HepG2 (cell line): ENCODE measurements around the gene GHR.

Experiments used
- DPF2 ChIP-seq: sonication (generic); formaldehyde crosslinking; IDR thresholded peaks from 2 replicates; pipeline ENCODE4 v1.4.0; 2020; ENCODE audit warnings: mild to moderate bottlenecking, low read depth, missing genetic modification reagents, borderline replicate concordance
- FOXP4 ChIP-seq: sonication (generic); formaldehyde crosslinking; IDR thresholded peaks from 2 replicates; pipeline ENCODE4 v1.4.0; 2020; ENCODE audit warnings: missing genetic modification reagents
- GABPA ChIP-seq, 2 experiments: IDR thresholded peaks; 2 replicates each; pipeline ENCODE4 v1.6.1; 2011 to 2016; ENCODE audit warnings: low read depth in 2 of 2, low read length in 1 of 2, missing biosample characterization in 1 of 2, missing genetic modification characterization in 1 of 2
- HOXA7 ChIP-seq: sonication (generic); formaldehyde crosslinking; IDR thresholded peaks from 2 replicates; pipeline ENCODE4 v1.8.1; 2022; ENCODE audit warnings: mild to moderate bottlenecking, missing genetic modification reagents, moderate library complexity
- RFXAP ChIP-seq: sonication (generic); formaldehyde crosslinking; IDR thresholded peaks from 2 replicates; pipeline ENCODE4 v1.4.0; 2020; ENCODE audit warnings: missing genetic modification reagents, borderline replicate concordance
- SP1 ChIP-seq, 2 experiments: fragments of 450-650 bp in 1 of 2; sonication (generic) in 1 of 2; formaldehyde crosslinking in 1 of 2; IDR thresholded peaks; 2 replicates each; pipeline versions ENCODE4 v1.4.0 to v1.6.1; 2016 to 2020; ENCODE audit warnings: missing genetic modification reagents in 1 of 2
- TGIF2 ChIP-seq: IDR thresholded peaks from 2 replicates; pipeline ENCODE4 v1.6.1; 2016; ENCODE audit warnings: control low read depth, missing compliant biosample characterization
- ZNF816 ChIP-seq: sonication (generic); formaldehyde crosslinking; IDR thresholded peaks from 2 replicates; pipeline ENCODE4 v1.8.0; 2022; ENCODE audit warnings: missing genetic modification reagents, mild to moderate bottlenecking, borderline replicate concordance
- ZSCAN29 ChIP-seq: sonication (generic); formaldehyde crosslinking; conservative IDR thresholded peaks from 2 replicates; pipeline ENCODE4 v1.4.0; 2020; ENCODE audit warnings: mild to moderate bottlenecking, missing genetic modification reagents
- TF ChIP-seq, protein P1 (sequence below): sonication (generic); formaldehyde crosslinking; IDR thresholded peaks from 2 replicates; pipeline ENCODE4 v1.4.0; 2020; ENCODE audit warnings: missing genetic modification reagents, mild to moderate bottlenecking, borderline replicate concordance
- TF ChIP-seq, protein P2 (sequence below): sonication (generic); formaldehyde crosslinking; IDR thresholded peaks from 2 replicates; pipeline ENCODE4 v1.4.0; 2020; ENCODE audit warnings: missing genetic modification reagents, mild to moderate bottlenecking, borderline replicate concordance
- TF ChIP-seq, protein P3 (sequence below): sonication (generic); formaldehyde crosslinking; IDR thresholded peaks from 2 replicates; pipeline ENCODE4 v1.5.0; 2020; ENCODE audit warnings: mild to moderate bottlenecking, missing genetic modification reagents, moderate library complexity
- TF ChIP-seq, protein P4 (sequence below): sonication (generic); formaldehyde crosslinking; IDR thresholded peaks from 2 replicates; pipeline ENCODE4 v1.8.1; 2023; ENCODE audit warnings: missing genetic modification reagents, inconsistent platforms, borderline replicate concordance

- TF ChIP-seq ZSCAN29 (CRISPR knock-in tag) = no peak
- no peak for TF ChIP-seq DPF2 (CRISPR knock-in tag)
- no peak for TF ChIP-seq GABPA (IDR thresholded peaks at IDR 0.05; ENCODE audit: low read depth, low read length)
- TF ChIP-seq GABPA (CRISPR knock-in tag; IDR thresholded peaks at IDR 0.05; ENCODE audit: low read depth) = no peak
- TF ChIP-seq, protein P1, sequence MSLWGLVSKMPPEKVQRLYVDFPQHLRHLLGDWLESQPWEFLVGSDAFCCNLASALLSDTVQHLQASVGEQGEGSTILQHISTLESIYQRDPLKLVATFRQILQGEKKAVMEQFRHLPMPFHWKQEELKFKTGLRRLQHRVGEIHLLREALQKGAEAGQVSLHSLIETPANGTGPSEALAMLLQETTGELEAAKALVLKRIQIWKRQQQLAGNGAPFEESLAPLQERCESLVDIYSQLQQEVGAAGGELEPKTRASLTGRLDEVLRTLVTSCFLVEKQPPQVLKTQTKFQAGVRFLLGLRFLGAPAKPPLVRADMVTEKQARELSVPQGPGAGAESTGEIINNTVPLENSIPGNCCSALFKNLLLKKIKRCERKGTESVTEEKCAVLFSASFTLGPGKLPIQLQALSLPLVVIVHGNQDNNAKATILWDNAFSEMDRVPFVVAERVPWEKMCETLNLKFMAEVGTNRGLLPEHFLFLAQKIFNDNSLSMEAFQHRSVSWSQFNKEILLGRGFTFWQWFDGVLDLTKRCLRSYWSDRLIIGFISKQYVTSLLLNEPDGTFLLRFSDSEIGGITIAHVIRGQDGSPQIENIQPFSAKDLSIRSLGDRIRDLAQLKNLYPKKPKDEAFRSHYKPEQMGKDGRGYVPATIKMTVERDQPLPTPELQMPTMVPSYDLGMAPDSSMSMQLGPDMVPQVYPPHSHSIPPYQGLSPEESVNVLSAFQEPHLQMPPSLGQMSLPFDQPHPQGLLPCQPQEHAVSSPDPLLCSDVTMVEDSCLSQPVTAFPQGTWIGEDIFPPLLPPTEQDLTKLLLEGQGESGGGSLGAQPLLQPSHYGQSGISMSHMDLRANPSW = no peak
- TF ChIP-seq RFXAP (CRISPR knock-in tag) = no peak
- no peak for TF ChIP-seq ZNF816
- TF ChIP-seq, protein P2, sequence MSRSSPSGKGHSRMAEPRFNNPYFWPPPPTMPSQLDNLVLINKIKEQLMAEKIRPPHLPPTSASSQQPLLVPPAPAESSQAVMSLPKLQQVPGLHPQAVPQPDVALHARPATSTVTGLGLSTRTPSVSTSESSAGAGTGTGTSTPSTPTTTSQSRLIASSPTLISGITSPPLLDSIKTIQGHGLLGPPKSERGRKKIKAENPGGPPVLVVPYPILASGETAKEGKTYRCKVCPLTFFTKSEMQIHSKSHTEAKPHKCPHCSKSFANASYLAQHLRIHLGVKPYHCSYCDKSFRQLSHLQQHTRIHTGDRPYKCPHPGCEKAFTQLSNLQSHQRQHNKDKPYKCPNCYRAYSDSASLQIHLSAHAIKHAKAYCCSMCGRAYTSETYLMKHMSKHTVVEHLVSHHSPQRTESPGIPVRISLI (CRISPR knock-in tag) = no peak
- no peak for TF ChIP-seq TGIF2 (CRISPR knock-in tag)
- TF ChIP-seq, protein P3, sequence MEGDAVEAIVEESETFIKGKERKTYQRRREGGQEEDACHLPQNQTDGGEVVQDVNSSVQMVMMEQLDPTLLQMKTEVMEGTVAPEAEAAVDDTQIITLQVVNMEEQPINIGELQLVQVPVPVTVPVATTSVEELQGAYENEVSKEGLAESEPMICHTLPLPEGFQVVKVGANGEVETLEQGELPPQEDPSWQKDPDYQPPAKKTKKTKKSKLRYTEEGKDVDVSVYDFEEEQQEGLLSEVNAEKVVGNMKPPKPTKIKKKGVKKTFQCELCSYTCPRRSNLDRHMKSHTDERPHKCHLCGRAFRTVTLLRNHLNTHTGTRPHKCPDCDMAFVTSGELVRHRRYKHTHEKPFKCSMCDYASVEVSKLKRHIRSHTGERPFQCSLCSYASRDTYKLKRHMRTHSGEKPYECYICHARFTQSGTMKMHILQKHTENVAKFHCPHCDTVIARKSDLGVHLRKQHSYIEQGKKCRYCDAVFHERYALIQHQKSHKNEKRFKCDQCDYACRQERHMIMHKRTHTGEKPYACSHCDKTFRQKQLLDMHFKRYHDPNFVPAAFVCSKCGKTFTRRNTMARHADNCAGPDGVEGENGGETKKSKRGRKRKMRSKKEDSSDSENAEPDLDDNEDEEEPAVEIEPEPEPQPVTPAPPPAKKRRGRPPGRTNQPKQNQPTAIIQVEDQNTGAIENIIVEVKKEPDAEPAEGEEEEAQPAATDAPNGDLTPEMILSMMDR (CRISPR knock-in tag) = no peak
- no peak for TF ChIP-seq FOXP4
- TF ChIP-seq SP1 (IDR thresholded peaks at IDR 0.05) = no peak
- no peak for TF ChIP-seq SP1 (CRISPR knock-in tag; IDR thresholded peaks at IDR 0.05)
- no peak for TF ChIP-seq HOXA7 (CRISPR knock-in tag)
- TF ChIP-seq, protein P4, sequence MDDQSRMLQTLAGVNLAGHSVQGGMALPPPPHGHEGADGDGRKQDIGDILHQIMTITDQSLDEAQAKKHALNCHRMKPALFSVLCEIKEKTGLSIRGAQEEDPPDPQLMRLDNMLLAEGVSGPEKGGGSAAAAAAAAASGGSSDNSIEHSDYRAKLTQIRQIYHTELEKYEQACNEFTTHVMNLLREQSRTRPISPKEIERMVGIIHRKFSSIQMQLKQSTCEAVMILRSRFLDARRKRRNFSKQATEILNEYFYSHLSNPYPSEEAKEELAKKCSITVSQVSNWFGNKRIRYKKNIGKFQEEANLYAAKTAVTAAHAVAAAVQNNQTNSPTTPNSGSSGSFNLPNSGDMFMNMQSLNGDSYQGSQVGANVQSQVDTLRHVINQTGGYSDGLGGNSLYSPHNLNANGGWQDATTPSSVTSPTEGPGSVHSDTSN (CRISPR knock-in tag) = no peak
Measured at GRCh38 chr5:42513246-42513645, 90.0 kb downstream of the GHR start.
